ENCODE results near the gene PLXNA4.

PLXNA4 gene

DNA sequence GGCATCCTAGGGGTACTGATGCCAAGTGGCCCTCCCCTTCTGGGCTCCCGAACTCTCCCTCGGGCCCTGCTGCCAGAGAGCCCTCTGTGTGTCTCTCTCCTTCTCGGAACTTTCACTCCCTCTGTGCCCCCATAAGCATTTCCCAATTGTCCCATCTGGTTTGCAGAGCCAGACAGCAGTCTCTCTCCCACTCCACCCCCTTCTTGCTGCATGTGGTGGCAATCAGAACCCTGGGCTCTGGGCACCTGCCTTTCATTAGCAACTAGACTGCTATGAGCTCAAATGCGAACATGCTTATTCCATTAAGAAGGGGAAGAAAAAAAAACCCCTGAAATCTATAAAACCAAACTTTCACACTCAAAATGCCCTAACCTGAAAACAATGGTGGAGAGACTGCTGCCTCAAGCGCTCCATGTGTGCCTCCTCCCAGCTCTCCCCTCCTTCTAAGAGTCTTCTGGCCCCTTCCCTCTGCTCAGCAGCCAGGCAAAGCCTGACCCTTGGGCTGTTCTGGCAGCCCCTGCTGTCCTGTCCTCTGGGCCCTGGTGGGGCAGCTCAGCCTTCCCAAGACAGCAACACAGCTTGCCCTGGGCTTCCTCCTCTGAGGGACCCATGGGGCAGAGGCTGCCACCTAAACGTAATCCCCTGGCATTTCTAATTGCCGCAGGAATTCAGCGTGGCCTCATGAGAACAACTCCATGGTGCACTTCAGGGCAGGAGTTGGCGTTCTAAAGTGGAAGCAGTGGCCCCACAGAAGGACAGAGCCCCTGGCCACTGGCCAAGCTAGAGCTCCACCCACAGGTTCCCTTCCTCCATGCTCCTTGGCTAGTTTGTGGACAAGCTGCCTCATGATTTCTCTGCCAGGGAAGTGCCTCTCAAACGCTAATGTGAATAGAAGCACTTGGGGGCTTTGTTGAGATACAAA, 415.4 kb downstream of the PLXNA4 start:
- no peak for DNase-seq

DNA sequence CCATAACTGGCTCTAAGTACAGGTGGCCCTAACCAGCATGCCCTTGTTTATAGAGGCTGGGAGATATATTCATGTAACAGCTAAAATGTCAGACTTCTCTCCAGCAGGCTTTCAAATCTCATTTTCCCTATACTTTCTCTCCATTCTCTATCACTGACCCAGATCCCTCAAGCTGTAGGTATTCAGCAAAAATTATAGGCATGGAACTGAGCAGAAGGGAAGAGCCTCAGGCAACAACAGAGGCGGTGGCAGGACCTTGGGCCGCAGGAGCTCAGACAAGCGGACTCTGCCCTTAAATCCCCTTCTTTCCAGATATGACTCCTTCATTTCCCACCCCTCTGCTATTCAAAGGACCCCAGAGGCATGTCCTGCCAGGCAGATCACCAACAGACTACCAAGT, 417.4 kb downstream of the PLXNA4 start:
- no peak for DNase-seq

DNA sequence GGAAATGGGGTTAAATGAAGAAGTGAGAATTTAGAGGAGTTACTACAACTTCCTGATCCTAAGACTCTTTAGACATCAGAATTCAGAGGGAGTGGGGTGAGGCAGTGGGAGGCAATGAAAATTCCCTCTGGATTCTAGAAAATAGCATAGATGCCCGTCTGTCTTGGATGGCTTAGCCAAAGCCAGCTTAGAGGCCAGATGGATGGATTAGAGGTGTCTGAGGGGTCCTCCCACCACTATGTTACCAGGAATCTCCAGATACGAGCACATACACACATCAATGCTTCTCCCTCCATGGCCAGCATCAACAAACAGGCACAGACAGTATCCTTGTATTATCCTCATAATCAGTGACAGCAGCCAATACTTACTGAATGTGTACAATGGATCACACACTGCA, 418.1 kb downstream of the PLXNA4 start:
- DNase-seq: no peak

DNA sequence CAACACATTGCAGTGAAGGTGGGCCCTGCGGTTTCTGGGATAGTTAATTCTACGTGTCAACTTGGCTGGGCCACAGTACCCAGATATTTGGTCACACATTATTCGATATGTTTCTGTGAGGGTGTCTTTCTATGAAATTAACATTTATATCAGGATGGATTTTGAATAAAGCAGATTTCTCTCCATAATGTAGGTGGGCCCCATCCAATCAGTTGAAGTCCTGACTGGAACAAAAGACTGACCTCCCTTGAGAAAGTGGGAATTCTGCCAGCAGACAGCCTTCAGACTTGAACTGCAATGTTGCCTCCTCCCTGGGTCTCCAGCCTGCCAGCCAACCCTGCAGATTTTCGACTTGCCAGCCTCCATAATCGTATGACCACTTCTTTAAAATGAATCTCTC, 420.6 kb downstream of the PLXNA4 start:
- DNase-seq: no peak

DNA sequence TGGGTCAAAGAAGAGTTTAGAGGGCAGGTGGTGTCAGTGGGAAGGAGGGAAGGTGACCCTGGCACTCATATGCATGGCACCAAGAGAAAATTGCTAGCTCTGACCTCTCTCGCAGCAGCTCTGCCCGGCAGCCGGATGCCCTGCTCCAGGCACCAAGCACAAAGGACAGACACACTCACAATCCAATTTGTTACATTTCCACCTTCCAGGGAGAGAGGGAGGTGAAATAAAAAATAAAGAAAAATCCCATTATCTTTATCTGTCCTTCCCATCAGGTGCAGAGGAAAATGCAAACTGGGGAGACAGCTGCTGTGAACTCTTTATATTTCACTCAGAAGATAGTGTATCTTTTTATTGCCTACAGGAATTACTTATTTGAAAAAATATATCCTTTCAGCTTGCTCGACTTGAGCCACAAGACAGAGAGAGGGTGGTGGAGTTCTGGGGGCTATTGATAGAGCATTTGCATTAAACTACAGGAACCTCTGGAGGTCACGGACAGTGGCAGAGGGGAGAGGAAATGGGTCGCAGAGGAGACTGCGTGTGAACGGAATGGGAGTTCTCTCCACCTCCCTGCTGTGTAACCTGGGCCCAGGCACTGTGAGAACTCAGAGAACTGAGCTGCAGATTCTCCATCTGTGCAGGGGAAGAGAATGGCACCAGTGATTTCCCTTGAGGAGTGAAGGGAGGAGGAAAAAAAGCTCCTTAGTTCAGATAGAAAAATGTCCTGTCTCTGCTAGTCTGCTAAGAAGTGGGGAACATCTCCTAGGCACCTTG, 421.4 kb downstream of the PLXNA4 start:
- no peak for DNase-seq

DNA sequence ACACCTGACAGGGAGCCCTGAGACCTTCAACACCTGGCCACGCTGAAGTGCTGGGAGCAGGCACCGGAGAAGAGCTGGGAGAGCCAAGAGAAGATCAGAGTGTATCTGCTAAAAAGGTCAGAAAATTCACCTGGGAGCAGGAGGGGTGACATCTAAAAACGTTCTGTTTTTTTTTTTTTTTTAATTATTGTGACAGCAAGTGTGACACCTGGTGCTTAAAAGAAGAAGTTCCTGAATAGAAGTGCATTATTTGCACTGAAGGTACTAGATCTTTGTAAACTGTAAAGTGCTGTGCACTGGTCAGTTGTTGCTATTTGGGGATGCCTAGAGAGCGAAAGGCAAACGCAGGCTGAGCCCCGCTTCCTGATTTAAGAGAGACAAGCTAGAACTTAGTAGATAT, 422.0 kb downstream of the PLXNA4 start:
- no peak for DNase-seq

DNA sequence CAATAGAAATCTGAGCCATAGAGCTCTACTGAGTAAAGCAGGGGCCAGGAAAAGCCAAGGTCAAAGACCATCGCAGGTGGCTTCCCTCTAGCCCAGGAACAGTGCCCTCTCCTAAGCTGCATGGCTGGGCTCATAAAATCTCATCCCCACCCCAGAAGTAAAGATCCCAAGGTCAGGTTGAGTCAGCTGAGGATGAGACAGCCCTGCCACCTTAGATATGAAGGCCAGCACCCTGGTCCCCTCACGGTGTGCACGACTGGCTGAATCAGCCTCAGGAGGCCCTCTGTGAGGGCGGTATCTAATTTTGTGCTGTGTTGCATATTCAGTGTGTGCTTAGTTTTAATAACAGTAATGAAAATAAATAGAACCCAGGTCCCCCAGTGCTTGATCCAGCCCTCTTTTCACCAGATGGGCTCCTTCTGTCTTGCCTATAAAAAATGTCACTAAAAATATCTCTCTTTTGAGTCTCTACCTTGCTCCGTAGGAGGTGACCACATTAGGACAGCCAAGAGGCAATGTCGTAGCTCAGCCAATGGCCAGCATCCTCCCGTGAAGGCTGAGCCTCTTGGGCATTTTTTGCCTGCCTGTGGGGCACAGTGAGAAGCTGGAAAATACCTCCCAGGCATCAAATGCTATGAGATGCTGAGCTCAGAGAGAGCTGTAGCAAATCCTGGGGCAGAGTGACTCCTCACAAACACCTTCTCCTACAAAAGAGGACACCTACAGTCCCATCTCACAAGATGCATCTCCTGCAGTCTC, 424.0 kb downstream of the PLXNA4 start:
- DNase-seq: no peak

DNA sequence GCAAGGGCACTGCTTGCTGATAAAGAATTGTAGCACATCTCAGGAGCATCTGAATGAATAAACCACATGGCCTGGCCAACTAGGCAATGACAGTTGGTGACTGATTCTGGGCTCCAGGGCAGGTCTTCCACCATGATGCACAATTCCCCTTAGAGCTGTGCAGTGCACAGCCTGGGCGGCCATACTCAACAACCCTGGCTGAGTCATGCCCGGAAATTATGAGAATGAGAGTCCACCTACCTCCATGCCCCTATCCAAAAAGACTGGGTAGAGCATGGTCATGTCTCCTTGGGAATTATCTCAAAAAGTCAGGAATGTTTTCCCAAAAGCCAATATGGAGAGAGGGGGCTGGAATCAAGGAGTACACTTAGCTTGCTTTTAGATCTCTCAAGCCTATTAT, 425.6 kb downstream of the PLXNA4 start:
- DNase-seq: no peak

DNA sequence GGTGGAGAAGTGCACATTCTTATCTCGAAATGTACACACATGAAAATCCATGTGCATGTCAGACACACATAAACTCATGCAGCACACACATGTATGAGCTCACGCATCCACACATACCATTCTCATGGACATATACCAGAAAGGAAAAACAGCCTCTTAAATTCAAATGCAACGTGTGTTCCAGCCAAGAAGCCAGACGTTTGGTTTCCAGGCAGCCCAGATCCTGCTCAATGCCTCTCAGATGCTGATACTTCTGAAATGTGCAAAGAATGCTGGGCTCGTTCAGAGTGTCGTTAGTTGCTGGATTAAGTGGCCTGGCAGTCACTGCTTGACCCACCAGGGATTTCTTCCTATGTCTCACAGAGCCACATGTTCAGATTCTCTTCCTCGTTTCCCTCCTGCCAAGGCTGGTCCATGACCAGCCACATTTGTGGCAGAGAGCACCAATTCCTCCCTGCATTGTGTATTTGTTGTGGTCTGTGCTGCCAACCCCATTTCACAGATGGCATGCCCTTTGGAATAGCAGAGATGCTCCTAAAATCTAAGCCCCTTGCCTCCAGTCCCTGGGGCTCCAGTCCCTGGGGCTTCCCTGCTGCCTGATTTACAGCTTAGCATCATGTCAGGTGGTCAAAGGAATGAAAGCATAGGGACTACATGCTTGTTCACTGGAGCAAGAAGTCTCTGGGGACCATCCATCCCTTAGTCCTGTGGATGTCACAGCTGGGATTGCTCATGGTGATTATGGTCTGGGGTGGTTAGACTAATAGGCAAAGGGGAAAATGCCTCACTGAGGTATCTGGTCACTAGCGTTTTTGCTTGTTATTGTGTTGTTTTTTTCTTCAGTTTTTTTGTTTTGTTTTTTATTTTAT, 426.6 kb downstream of the PLXNA4 start:
- no peak for DNase-seq

DNA sequence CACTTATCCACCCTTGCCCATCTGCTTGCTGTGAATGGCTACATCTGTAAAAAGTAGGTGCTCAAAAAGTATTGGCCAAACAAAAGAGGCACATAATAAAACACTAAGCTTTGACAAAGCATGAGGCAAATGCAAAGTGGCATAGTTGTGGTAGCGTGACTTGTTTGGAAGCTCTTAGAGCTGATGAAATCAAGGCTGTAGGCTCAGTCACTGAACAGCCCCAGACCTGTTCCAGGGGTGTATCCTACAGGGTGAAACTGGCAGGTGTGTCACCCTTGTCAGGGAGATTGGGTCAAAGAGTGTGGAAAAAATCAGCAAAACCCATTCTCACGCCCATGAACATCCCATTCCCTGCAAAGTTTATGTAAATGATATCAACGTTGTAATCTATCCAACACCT, 427.4 kb downstream of the PLXNA4 start:
- DNase-seq: no peak

DNA sequence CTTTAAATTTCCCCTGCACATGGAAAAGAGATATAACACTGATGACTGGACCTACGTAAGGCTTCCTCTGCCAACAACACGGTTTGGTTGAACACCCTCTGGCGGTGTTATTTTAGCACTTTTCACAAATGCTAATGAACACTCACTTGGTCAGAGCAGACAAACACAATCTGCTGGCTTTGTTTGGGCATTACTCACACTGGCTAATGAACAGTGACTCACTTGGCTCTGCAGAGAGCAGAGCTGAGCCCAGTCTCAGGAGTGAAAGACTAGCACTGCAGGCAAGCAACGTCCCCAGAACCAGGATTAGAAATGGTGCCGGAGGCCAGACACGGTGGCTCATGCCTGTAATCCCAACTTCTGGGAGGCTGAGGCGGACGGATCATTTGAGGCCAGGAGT, 430.8 kb downstream of the PLXNA4 start:
- DNase-seq: no peak

DNA sequence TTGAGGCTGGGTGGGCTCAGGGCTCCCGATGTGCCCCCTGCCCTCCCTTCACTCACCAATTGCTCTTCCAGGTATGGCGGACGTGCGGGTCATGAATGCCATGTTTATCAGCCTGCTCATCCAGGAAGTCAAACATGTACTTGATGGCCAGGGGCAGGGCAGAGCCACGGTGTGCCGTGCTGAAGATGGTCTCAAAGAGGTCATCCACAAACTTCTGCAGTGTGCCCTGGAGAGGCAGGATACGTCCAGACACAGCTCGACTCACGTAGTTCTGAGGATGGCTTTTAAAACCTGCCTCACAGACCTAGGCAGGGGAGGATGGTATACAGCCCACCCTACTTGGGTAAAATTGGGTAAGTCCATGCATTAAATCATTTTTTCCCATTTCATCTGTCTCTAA, 431.2 kb downstream of the PLXNA4 start:
- DNase-seq: no peak

DNA sequence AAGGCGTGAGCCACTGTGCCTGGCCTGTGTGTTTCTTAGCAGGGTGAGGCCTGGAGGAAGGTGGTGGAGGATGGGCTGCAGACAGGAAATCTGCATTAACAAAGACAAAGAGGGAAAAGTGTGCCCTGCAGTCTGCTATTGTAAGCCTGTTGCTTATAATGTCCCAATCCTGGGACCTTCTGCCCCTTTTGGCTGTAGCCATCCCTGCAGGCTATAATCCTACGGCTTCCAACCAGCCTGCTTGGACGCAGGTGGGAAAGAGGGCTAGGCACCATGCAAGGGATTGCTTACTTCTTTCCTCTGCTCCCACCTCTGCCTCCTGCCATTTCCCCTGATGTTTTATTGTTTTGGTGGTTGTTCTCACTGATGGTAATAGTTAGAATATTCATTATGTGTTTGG, 434.3 kb downstream of the PLXNA4 start:
- DNase-seq: no peak

DNA sequence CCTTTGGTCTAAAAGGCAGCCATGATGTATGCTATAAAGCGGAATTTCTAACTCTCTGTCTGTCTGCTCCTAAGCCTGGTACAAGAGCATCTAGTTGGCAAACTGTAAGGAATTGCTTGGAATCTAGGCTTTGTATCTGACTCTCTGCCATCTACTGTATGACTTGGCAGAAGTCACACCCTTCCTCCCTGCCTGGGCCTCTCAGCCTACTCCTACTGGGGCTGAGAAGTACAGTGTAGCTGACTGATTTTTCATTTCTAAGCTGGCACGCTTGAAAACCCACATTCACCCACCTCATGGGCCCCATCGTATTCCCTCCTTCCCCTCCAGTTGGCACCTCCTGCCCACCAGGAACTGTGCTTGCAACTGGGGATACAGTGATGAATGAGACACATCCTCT, 435.2 kb downstream of the PLXNA4 start:
- no peak for DNase-seq

DNA sequence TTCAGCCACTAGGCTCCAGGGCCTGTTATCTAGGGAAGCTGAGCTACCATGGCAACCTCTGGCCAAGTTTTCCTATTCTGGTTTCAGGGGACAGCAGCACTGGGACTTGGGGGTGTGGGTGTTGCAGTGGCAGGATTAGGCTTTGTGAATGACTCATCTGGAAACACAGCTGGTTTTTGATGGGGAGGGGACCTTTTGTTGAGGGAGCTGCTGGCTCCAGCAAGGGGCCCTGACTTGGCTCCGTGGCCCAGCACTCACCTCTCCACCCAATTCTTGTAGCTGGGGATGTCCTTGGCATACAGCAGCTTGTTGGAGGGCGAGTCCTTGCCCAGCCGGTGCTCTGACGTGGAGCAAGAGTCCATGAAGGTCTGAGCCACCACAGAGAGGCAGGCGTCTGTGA, 435.9 kb downstream of the PLXNA4 start:
- no peak for DNase-seq

DNA sequence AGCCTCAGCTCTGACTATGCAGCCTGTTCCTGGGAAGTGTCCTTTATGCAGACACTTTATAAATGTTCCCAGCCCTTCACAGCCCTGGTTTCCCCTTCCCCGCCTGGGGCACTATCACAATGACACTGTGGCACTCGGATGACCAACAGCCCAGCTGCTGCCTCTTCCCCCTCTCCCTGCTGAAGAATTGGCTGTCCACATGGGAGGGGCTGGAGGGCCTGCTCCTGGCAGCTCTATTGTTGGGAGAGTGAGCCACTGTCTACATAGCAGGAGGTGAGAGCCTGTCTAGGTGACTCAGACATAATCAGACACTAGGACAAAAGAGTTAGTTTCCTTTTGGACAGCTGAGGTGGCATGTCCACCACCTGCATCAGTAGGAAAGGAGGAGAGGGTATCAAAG, 437.5 kb downstream of the PLXNA4 start:
- DNase-seq: no peak

DNA sequence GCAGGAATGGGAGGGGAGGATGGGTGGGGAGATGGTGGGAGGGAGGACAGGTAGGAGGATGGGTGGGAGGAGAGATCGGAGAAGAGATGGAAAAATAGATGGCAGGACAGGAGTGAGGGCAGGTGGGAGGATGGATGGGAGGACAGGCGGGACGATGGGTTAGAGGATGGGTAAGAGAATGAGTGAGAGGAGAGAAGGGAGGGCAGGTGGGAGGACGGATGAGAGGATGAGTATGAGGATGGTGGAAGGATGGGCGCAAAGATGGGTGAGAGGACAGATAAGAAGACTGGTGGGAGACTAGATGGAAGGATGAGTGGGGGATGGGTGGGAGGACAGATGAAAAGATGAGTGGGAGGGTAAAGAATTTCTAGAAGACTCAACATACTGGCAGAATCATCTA, 438.6 kb downstream of the PLXNA4 start:
- DNase-seq: no peak

DNA sequence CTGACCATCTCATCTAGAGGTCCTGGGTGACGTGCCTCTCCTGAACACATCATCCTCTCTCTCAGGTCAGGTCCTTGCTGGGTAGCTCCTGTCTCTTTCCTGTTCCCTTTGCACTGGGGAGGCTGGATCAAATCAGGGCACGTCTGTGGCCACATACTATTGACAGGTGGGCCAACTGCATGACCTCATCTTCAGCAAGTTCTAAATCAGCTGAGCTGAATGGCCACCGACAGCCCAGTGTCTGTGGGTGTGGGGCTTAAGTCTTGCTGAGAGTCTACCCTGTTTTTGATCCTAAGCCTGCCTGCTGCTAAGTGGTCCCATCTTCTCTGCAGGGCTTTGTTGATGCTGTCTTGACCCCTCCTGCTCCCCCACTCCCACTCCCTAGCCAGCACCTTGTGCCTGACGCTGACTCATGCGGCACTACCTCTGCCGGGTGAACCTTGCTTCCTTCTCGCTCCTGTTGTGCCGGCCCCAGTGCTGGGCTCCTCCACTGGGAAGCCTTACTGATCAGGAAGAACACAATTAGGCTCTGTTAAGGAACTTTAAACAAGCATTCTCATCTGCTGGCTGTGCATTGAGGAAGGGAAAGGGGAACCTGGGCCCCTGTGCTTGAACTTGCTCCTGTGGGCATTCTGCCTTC, 440.4 kb downstream of the PLXNA4 start:
- DNase-seq: no peak

DNA sequence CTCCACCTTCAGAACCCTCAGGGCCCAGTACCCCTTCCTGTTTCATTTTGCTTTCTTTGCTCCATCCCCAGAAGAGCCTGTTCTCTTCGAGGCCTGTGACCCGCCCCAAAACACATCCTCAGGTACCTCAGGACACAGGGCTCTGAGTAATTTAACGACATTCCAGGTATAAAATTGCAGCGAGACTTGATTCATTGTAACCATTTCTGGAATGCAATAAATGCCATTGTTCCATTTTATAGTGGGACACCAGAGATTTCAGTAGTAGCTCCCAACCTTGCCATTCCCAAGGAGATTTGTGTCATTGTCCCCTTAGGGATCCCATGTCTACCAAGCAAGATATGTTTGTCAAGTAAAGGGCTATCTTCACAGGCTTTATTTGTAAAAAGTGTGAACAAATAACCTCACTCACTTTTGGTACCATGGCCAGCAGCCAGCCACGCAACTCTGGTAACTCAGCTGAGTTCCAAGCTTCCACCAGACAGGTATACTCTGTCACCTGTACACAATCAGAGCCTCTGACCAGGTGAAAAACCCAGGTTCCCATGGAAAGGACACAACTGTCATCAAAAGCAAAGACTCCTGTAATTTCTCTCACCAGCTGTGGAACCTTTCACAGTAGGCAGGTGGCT, 441.3 kb downstream of the PLXNA4 start:
- DNase-seq: no peak

DNA sequence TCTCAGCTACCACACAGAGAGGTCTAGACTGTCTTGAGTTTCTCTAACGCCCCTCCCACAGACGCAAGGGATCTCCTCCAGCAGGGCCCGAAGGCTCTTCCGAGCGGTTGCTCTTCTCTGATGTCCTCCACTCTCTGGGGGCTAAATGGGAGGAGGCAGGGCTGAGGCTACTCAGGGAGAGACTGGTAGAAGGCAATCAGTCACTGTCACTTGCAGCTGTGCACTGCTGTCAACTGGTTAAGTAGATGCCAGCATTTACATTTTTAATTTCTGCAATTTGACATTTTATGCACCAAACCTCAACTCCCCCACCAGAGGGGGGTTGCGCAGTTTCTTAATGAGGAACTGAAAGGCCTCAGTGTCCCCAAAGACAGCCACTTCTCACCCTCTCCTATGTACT, 442.8 kb downstream of the PLXNA4 start:
- no peak for DNase-seq

DNA sequence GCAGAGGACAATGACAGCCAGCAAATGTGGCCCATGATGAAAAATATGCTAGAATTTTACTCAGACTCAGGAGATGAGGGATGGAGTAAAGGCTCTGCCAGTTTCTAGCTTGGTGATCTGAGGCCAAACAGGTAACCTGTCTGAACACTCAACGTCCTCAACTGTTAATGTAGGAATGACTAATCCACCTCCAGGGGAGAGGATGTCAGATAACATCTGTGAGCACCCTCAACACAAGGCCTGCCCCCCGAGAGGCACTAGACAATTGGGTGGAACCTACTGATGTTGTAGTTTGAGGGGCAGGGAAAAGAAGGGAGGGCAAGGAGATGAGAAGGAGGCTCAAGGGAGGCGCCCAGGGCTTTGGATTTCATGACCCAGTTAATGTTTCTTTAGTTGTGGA, 445.1 kb downstream of the PLXNA4 start:
- no peak for DNase-seq
